Neuronal stem cell (in vitro differentiated cells): ENCODE measurements around the gene FAM124B.

Source experiments
- DNase-seq: peaks from one replicate; pipeline ENCODE4 v3.0.0-alpha.2; 2013; ENCODE audit warnings: low spot score
- H2AFZ ChIP-seq: one replicate; pipeline ENCODE4 v1.6.1; 2013; ENCODE audit warnings: mild to moderate bottlenecking, low read length, inconsistent platforms
- H2AK5ac ChIP-seq: 2 replicates; pipeline ENCODE4 v1.6.1; 2013; ENCODE audit warnings: low read depth, mild to moderate bottlenecking, inconsistent platforms, low read length, moderate library complexity, mixed read lengths
- H2BK120ac ChIP-seq: 2 replicates; pipeline ENCODE4 v1.6.1; 2013; ENCODE audit warnings: low read depth, mild to moderate bottlenecking, inconsistent platforms, low read length, moderate library complexity, mixed read lengths
- H2BK12ac ChIP-seq: one replicate; pipeline ENCODE4 v1.6.1; 2013; ENCODE audit warnings: low read length, inconsistent platforms
- H2BK15ac ChIP-seq: 2 replicates; pipeline ENCODE4 v1.6.1; 2013; ENCODE audit warnings: mild to moderate bottlenecking, low read length, inconsistent platforms, mixed read lengths
- H2BK5ac ChIP-seq: one replicate; pipeline ENCODE4 v1.6.1; 2013; ENCODE audit warnings: inconsistent platforms, mild to moderate bottlenecking, low read length, moderate library complexity
- H3K14ac ChIP-seq: one replicate; pipeline ENCODE4 v1.6.1; 2013; ENCODE audit warnings: low read length, inconsistent platforms
- H3K18ac ChIP-seq: 2 replicates; pipeline ENCODE4 v1.6.1; 2013; ENCODE audit warnings: low read length, inconsistent platforms
- H3K23ac ChIP-seq: 2 replicates; pipeline ENCODE4 v1.6.1; 2013; ENCODE audit warnings: low read depth, mild to moderate bottlenecking, mixed read lengths, low read length, inconsistent platforms; ENCODE audit not compliant: poor library complexity
- H3K27ac ChIP-seq: replicated peaks from 3 replicates; pipeline ENCODE4 v1.5.1; 2013; ENCODE audit warnings: low read length, inconsistent platforms
- H3K27me3 ChIP-seq, 3 experiments: 2 replicates each; pipeline ENCODE4 v1.6.1; 2013; ENCODE audit warnings: low read length in 3 of 3, mild to moderate bottlenecking in 2 of 3, inconsistent platforms in 1 of 3, low read depth in 1 of 3, mixed read lengths in 1 of 3, moderate library complexity in 1 of 3; ENCODE audit not compliant: control insufficient read depth in 3 of 3, insufficient read depth in 3 of 3
- H3K36me3 ChIP-seq, 2 donors: replicated peaks in 1 of 2; 2 replicates each; pipeline ENCODE4 v1.6.1; 2013; ENCODE audit warnings: low read length in 2 of 2; ENCODE audit not compliant: control insufficient read depth in 2 of 2, insufficient read depth in 2 of 2
- H3K4ac ChIP-seq: 2 replicates; pipeline ENCODE4 v1.6.1; 2013; ENCODE audit warnings: inconsistent platforms, mild to moderate bottlenecking, low read length, moderate library complexity
- H3K4me1 ChIP-seq, 2 donors: 1 replicate in 1 of 2; 2 replicates in 1 of 2; pipeline ENCODE4 v1.6.1; 2013; ENCODE audit warnings: low read length in 2 of 2, low read depth in 1 of 2; ENCODE audit not compliant: control insufficient read depth in 2 of 2, insufficient read depth in 1 of 2
- H3K4me2 ChIP-seq: one replicate; pipeline ENCODE4 v1.6.1; 2013; ENCODE audit warnings: mild to moderate bottlenecking, low read length, inconsistent platforms; ENCODE audit not compliant: insufficient read depth, poor library complexity, severe bottlenecking
- H3K4me3 ChIP-seq, 2 donors: 2 replicates each; pipeline ENCODE4 v1.5.1; 2013; ENCODE audit warnings: low read length in 2 of 2, mild to moderate bottlenecking in 2 of 2, inconsistent platforms in 1 of 2, moderate library complexity in 1 of 2
- H3K79me1 ChIP-seq: one replicate; pipeline ENCODE4 v1.6.1; 2013; ENCODE audit warnings: low read depth, mild to moderate bottlenecking, inconsistent platforms, low read length, moderate library complexity
- H3K9ac ChIP-seq: one replicate; pipeline ENCODE4 v1.6.1; 2013; ENCODE audit warnings: mild to moderate bottlenecking, low read depth, low read length, inconsistent platforms; ENCODE audit not compliant: poor library complexity
- H3K9me3 ChIP-seq, 2 donors: replicated peaks in 1 of 2; 2 replicates each; pipeline versions ENCODE3 to v1.6.1; 2013; ENCODE audit warnings: low read length in 2 of 2, mild to moderate bottlenecking in 2 of 2, inconsistent platforms in 1 of 2, low read depth in 1 of 2, mixed read lengths in 1 of 2, moderate library complexity in 1 of 2; ENCODE audit not compliant: control insufficient read depth in 2 of 2, insufficient read depth in 1 of 2
- H4K8ac ChIP-seq: one replicate; pipeline ENCODE4 v1.6.1; 2013; ENCODE audit warnings: low read depth, mild to moderate bottlenecking, inconsistent platforms, low read length, moderate library complexity
- H4K91ac ChIP-seq: one replicate; pipeline ENCODE4 v1.6.1; 2013; ENCODE audit warnings: low read length, low read depth, mild to moderate bottlenecking, inconsistent platforms; ENCODE audit not compliant: poor library complexity
- WGBS, 2 donors: extraction: QIAGEN DNeasy Blood & Tissue Kit; methylation state at CpG; one replicate each; pipeline ENCODE4 v1.1.7; 2013; ENCODE audit warnings: missing lambda C conversion rate in 2 of 2, mixed read lengths in 1 of 2; ENCODE audit not compliant: insufficient read length in 2 of 2, insufficient replicate concordance in 1 of 2; ENCODE audit errors: extremely low coverage in 2 of 2; 5-methylcytosine and 5-hydroxymethylcytosine counted together

FAM124B gene

GRCh38 chr2:224429441-224429810, 27.5 kb upstream of the FAM124B start:
- Histone ChIP-seq H3K27me3 (no peaks in the 10 kb centered on the region), H2BK12ac (no peak overlapping the region), H3K9me3 (peaks cover 0 to 6% of the 10 kb centered on the region in 2 donors), H2BK15ac (no peak overlapping the region), H2AK5ac (no peak overlapping the region), H3K4ac (no peak overlapping the region), H4K91ac (no peak overlapping the region), H3K79me1 (no peaks in the 10 kb centered on the region), H2BK120ac (no peak overlapping the region), H3K4me2 (no peak overlapping the region), H2BK5ac (no peak overlapping the region), H4K8ac (no peak overlapping the region), H3K9ac (no peak overlapping the region), H3K14ac (no peak overlapping the region), H3K36me3 (no peaks in the 10 kb centered on the region), H2AFZ (no peak overlapping the region), H3K4me1 (peaks cover 4 to 5% of the 10 kb centered on the region in 2 donors), H3K4me3 (no peak overlapping the region), H3K23ac (no peak overlapping the region), H3K27ac (no peak overlapping the region), H3K18ac (no peak overlapping the region)
- WGBS, 2 donors = no CpG with 5 or more reads among the region's 2 CpGs
- no peak for DNase-seq

- Histone ChIP-seq H3K27me3 (no peaks in the 10 kb centered on the region), H2BK15ac (no peak overlapping the region), H3K4ac (no peak overlapping the region), H2AK5ac (no peak overlapping the region), H3K79me1 (no peaks in the 10 kb centered on the region), H2AFZ (no peak overlapping the region), H3K27ac (no peak overlapping the region), H2BK12ac (no peak overlapping the region), H3K36me3 (no peaks in the 10 kb centered on the region), H2BK120ac (no peak overlapping the region), H2BK5ac (no peak overlapping the region), H3K23ac (no peak overlapping the region), H3K14ac (peak overlapping the region; percentile 8), H3K9ac (no peak overlapping the region), H3K4me3 (no peak overlapping the region), H3K4me2 (no peak overlapping the region), H3K4me1 (peaks cover 4 to 5% of the 10 kb centered on the region in 2 donors), H4K91ac (no peak overlapping the region), H3K18ac (peak overlapping the region; percentile 28), H3K9me3 (peaks cover 0 to 6% of the 10 kb centered on the region in 2 donors), H4K8ac (no peak overlapping the region)
- DNase-seq = no peak
- no CpG with 5 or more reads among the region's 3 CpGs for WGBS, 2 donors
Measured at GRCh38 chr2:224428787-224429440, 27.0 kb upstream of the FAM124B start.

- H2AK5ac ChIP-seq = no peak overlapping the region
- H3K36me3 ChIP-seq = no peaks in the 10 kb centered on the region
- H2AFZ ChIP-seq = no peak overlapping the region
- H3K27me3 ChIP-seq = no peaks in the 10 kb centered on the region
- no peak overlapping the region for H3K23ac ChIP-seq
- H3K4ac ChIP-seq = no peak overlapping the region
- no peak overlapping the region for H2BK120ac ChIP-seq
- no peaks in the 10 kb centered on the region for H3K4me1 ChIP-seq
- H2BK15ac ChIP-seq = no peak overlapping the region
- H3K14ac ChIP-seq = no peak overlapping the region
- no peak overlapping the region for H4K8ac ChIP-seq
- H3K79me1 ChIP-seq = no peaks in the 10 kb centered on the region
- H3K9ac ChIP-seq = no peak overlapping the region
- H2BK12ac ChIP-seq = no peak overlapping the region
- no peak for DNase-seq
- H3K27ac ChIP-seq = no peak overlapping the region
- H3K4me2 ChIP-seq = no peak overlapping the region
- peaks cover 0 to 6% of the 10 kb centered on the region in 2 donors for H3K9me3 ChIP-seq
- no peak overlapping the region for H2BK5ac ChIP-seq
- no CpG with 5 or more reads among the region's 4 CpGs for WGBS, 2 donors
- H4K91ac ChIP-seq = no peak overlapping the region
- no peak overlapping the region for H3K18ac ChIP-seq
- no peak overlapping the region for H3K4me3 ChIP-seq
Measured at GRCh38 chr2:224427471-224427870, 25.6 kb upstream of the FAM124B start.

DNA sequence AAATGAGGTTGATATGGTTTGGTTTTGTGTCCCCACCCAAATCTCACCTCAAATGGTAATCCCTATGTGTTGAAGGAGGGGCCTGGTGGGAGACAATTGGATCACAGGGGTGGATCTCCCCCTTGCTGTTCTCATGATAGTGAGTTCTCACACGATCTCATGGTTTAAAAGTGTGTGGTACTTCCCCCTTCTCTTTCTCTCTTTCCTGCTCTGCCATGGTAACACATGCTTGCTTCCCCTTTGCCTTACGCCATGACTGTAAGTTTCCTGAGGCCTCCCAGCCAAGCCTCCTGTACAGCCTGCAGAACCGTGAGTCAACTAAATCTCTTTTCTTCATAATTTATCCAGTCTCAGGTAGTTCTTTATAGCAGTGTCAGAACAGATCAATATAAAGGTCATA, 24.7 kb upstream of the FAM124B start:
- H2BK15ac ChIP-seq = no peak overlapping the region
- no peak overlapping the region for H2AFZ ChIP-seq
- H4K91ac ChIP-seq = no peak overlapping the region
- no peak overlapping the region for H2BK120ac ChIP-seq
- peaks cover 0 to 2% of the 10 kb centered on the region in 2 donors for H3K4me1 ChIP-seq
- H3K4me2 ChIP-seq = no peak overlapping the region
- H3K36me3 ChIP-seq = no peaks in the 10 kb centered on the region
- no peak overlapping the region for H3K14ac ChIP-seq
- no peaks in the 10 kb centered on the region for H3K79me1 ChIP-seq
- no peak overlapping the region for H4K8ac ChIP-seq
- no peak overlapping the region for H3K18ac ChIP-seq
- H3K23ac ChIP-seq = no peak overlapping the region
- H3K9me3 ChIP-seq = peaks cover 0 to 6% of the 10 kb centered on the region in 2 donors
- no peak overlapping the region for H3K27ac ChIP-seq
- H2AK5ac ChIP-seq = no peak overlapping the region
- no peak overlapping the region for H2BK12ac ChIP-seq
- H3K27me3 ChIP-seq = no peaks in the 10 kb centered on the region
- no peak overlapping the region for H3K4ac ChIP-seq
- H3K4me3 ChIP-seq = no peak overlapping the region
- no peak for DNase-seq
- H2BK5ac ChIP-seq = no peak overlapping the region
- H3K9ac ChIP-seq = no peak overlapping the region
- no CpG with 5 or more reads among the region's 3 CpGs for WGBS, 2 donors
